ENCODE data around the gene BCAS1.

The BCAS1 gene

GRCh38 chr20:53926428-53927028 lies 143.9 kb downstream of the BCAS1 start:
- DNase-seq (ENCODE audit: low read depth in 2 of 2): peak; percentile 76 to 81

GRCh38 chr20:53925651-53926401 lies 144.6 kb downstream of the BCAS1 start:
- DNase-seq (ENCODE audit: low read depth in 2 of 2): no peak

- no peak for DNase-seq (ENCODE audit: low read depth in 2 of 2)
Measured at GRCh38 chr20:53923566-53924369, 146.6 kb downstream of the BCAS1 start.

- DNase-seq (ENCODE audit: low read depth in 2 of 2): no peak
Measured at GRCh38 chr20:53922901-53923314, 147.5 kb downstream of the BCAS1 start.

GRCh38 chr20:53921443-53921973 lies 148.9 kb downstream of the BCAS1 start:
- DNase-seq (ENCODE audit: low read depth in 2 of 2): no peak

GRCh38 chr20:53920647-53921245 lies 149.6 kb downstream of the BCAS1 start:
- DNase-seq (ENCODE audit: low read depth in 2 of 2): no peak

GRCh38 chr20:53919886-53920285 lies 150.5 kb downstream of the BCAS1 start:
- DNase-seq (ENCODE audit: low read depth in 2 of 2): no peak

GRCh38 chr20:53918949-53919361 lies 151.4 kb downstream of the BCAS1 start:
- no peak for DNase-seq (ENCODE audit: low read depth in 2 of 2)

GRCh38 chr20:53918020-53918311 lies 152.4 kb downstream of the BCAS1 start:
- DNase-seq (ENCODE audit: low read depth in 2 of 2): peak; percentile 74 to 77

- DNase-seq (ENCODE audit: low read depth in 2 of 2): peak; percentile 90 to 92
Measured at GRCh38 chr20:53917145-53918019, 153.0 kb downstream of the BCAS1 start.

- no peak for DNase-seq (ENCODE audit: low read depth in 2 of 2)
Measured at GRCh38 chr20:53916173-53916512, 154.3 kb downstream of the BCAS1 start.

- peak; percentile 81 for DNase-seq (ENCODE audit: low read depth in 2 of 2)
Measured at GRCh38 chr20:53915446-53916172, 154.8 kb downstream of the BCAS1 start.

- DNase-seq (ENCODE audit: low read depth in 2 of 2): no peak
Measured at GRCh38 chr20:53914781-53915445, 155.5 kb downstream of the BCAS1 start.

- peak in 1 of 2 experiments; percentile 62 for DNase-seq (ENCODE audit: low read depth in 2 of 2)
Measured at GRCh38 chr20:53914091-53914780, 156.2 kb downstream of the BCAS1 start.

GRCh38 chr20:53911301-53911700 lies 159.1 kb downstream of the BCAS1 start:
- no peak for DNase-seq (ENCODE audit: low read depth in 2 of 2)

- DNase-seq (ENCODE audit: low read depth in 2 of 2): no peak
Measured at GRCh38 chr20:53910351-53911002, 159.9 kb downstream of the BCAS1 start.

- no peak for DNase-seq (ENCODE audit: low read depth in 2 of 2)
Measured at GRCh38 chr20:53907968-53908751, 162.2 kb downstream of the BCAS1 start.

GRCh38 chr20:53905820-53906191 lies 164.6 kb downstream of the BCAS1 start:
- DNase-seq (ENCODE audit: low read depth in 2 of 2): no peak

Measured in fibroblast of skin of left quadriceps (primary cell).